Caco-2 (cell line): ENCODE results near the gene KLHL30. TPM values are rescaled to one million over a fixed set of nuclear protein-coding genes. Genes with fewer than 3 reads are reported as not detected.

Experiments used
- BruUV-seq: library from RNA; stranded (reverse); fragments of 400-500 nt; replicated peaks from 2 replicates; lab custom pipeline; 2021; lab: Mats Ljungman, UMichigan
- CTCF ChIA-PET: fragments of 300-600 bp; sonication (Branson Sonifier 250); formaldehyde crosslinking; loops from one replicate; lab custom pipeline; 2022; ENCODE audit warnings: antibody characterized with exemption; lab: Charles Lee
- POLR2A ChIA-PET: fragments of 300-600 bp; sonication (Branson Sonifier 250); formaldehyde crosslinking; loops from one replicate; lab custom pipeline; 2022; ENCODE audit warnings: antibody characterized with exemption; lab: Charles Lee
- DNase-seq, 2 experiments: peaks; one replicate each; pipeline versions ENCODE4 v3.0.0 to v3.0.0-alpha.2; 2020 to 2022
- H3K27me3 ChIP-seq: replicated peaks from 2 replicates; pipeline ENCODE4 v1.6.0; 2011; ENCODE audit warnings: low read length; ENCODE audit not compliant: control insufficient read depth, insufficient read depth
- H3K36me3 ChIP-seq: 2 replicates; pipeline ENCODE4 v1.5.1; 2011; ENCODE audit warnings: low read length; ENCODE audit not compliant: control insufficient read depth, insufficient read depth
- H3K4me1 ChIP-seq: fragments of 250-450 bp; sonication (Bioruptor Pico); 2 replicates; pipeline ENCODE4 v1.5.1; 2020; ENCODE audit warnings: mild to moderate bottlenecking
- H3K4me3 ChIP-seq: 2 replicates; pipeline ENCODE4 v1.5.1; 2011; ENCODE audit warnings: low read depth, mild to moderate bottlenecking, control low read depth, low read length
- H3K9me3 ChIP-seq: fragments of 250-450 bp; sonication (Bioruptor Pico); 2 replicates; pipeline ENCODE4 v1.5.1; 2020; ENCODE audit warnings: mild to moderate bottlenecking, moderate library complexity
- H3K27ac Mint-ChIP-seq: one replicate; pipeline ENCODE4 v1.8.0; 2022; ENCODE audit warnings: mixed read lengths; ENCODE audit not compliant: unreplicated experiment
- H3K27me3 Mint-ChIP-seq: one replicate; pipeline ENCODE4 v1.8.0; 2022; ENCODE audit warnings: mixed read lengths; ENCODE audit not compliant: insufficient read depth, unreplicated experiment
- H3K36me3 Mint-ChIP-seq: one replicate; pipeline ENCODE4 v1.8.0; 2022; ENCODE audit warnings: mild to moderate bottlenecking, mixed read lengths; ENCODE audit not compliant: insufficient read depth, unreplicated experiment
- H3K4me1 Mint-ChIP-seq: one replicate; pipeline ENCODE4 v1.8.0; 2022; ENCODE audit warnings: low read depth, mixed read lengths; ENCODE audit not compliant: unreplicated experiment
- H3K4me3 Mint-ChIP-seq: one replicate; pipeline ENCODE4 v1.8.0; 2022; ENCODE audit warnings: mild to moderate bottlenecking, moderate library complexity, mixed read lengths; ENCODE audit not compliant: unreplicated experiment
- H3K9me3 Mint-ChIP-seq: one replicate; pipeline ENCODE4 v1.8.0; 2022; ENCODE audit warnings: mixed read lengths; ENCODE audit not compliant: unreplicated experiment
- CTCF ChIP-seq, 2 experiments: fragments of 200-600 bp in 1 of 2; IDR thresholded peaks; 1 replicate in 1 of 2; 2 replicates in 1 of 2; pipeline versions ENCODE4 v1.5.1 to v1.8.0; 2011 to 2022; ENCODE audit warnings: antibody characterized with exemption in 1 of 2, control low read depth in 1 of 2, inconsistent platforms in 1 of 2, low read depth in 1 of 2, low read length in 1 of 2, mild to moderate bottlenecking in 1 of 2, moderate library complexity in 1 of 2; ENCODE audit not compliant: insufficient read depth in 1 of 2, severe bottlenecking in 1 of 2, unreplicated experiment in 1 of 2
- intact Hi-C: fragments of 100-400 bp; cut with micrococcal nuclease; formaldehyde crosslinking; loops from one replicate; pipeline ENCODE4 v1.10.0; 2022; ENCODE audit not compliant: unreplicated experiment
- total RNA-seq: library from RNA; stranded (reverse); gene quantifications from 2 replicates; pipeline ENCODE4 v1.2.3, GENCODE V29; 2022

The KLHL30 gene
- total RNA-seq, 1 experiment from 2014 or later: 0.36 TPM

GRCh38 chr2:238097201-238097987, 41.1 kb upstream of the KLHL30 start:
- POLR2A ChIA-PET: no interaction called here

GRCh38 chr2:238097988-238098871, 40.2 kb upstream of the KLHL30 start:
- TF ChIP-seq CTCF (IDR thresholded peaks at IDR 0.05; ENCODE audit: insufficient read depth in 1 of 2, low read depth in 1 of 2, low read length in 1 of 2, severe bottlenecking in 1 of 2, unreplicated experiment in 1 of 2): no peak
- no TSS peak for BruUV-seq
- Histone ChIP-seq H3K27me3 (no peaks in the 10 kb centered on the region), H3K36me3 (no peaks in the 10 kb centered on the region), H3K4me1 (no peaks in the 10 kb centered on the region), H3K4me3 (no peak overlapping the region), H3K9me3 (no peaks in the 10 kb centered on the region)
- DNase-seq: no peak
- intact Hi-C loops: no loop called here
- ChIA-PET CTCF (no interaction called here), POLR2A (no interaction called here)
- Mint-ChIP-seq H3K27ac (no peak overlapping the region), H3K4me3 (no peak overlapping the region), H3K36me3 (peaks cover 9% of the 10 kb centered on the region), H3K9me3 (no peaks in the 10 kb centered on the region), H3K4me1 (no peaks in the 10 kb centered on the region), H3K27me3 (no peaks in the 10 kb centered on the region)

More at GRCh38 chr2:238097201-238097987, 41.1 kb upstream of the KLHL30 start:
- Histone ChIP-seq H3K36me3 (no peaks in the 10 kb centered on the region), H3K4me1 (no peaks in the 10 kb centered on the region), H3K9me3 (no peaks in the 10 kb centered on the region), H3K4me3 (no peak overlapping the region), H3K27me3 (no peaks in the 10 kb centered on the region)
- no peak for DNase-seq
- no peak overlapping the region for H3K4me3 Mint-ChIP-seq
- no peaks in the 10 kb centered on the region for H3K9me3 Mint-ChIP-seq
- H3K27ac Mint-ChIP-seq: no peak overlapping the region
- H3K27me3 Mint-ChIP-seq: no peaks in the 10 kb centered on the region
- no peak for TF ChIP-seq CTCF (IDR thresholded peaks at IDR 0.05; ENCODE audit: insufficient read depth in 1 of 2, low read depth in 1 of 2, low read length in 1 of 2, severe bottlenecking in 1 of 2, unreplicated experiment in 1 of 2)
- peaks cover 17% of the 10 kb centered on the region for H3K36me3 Mint-ChIP-seq
- no TSS peak for BruUV-seq
- intact Hi-C loops: no loop called here
- CTCF ChIA-PET: no interaction called here
- H3K4me1 Mint-ChIP-seq: no peaks in the 10 kb centered on the region

- intact Hi-C loops: no loop called here
- ChIA-PET POLR2A (no interaction called here), CTCF (no interaction called here)
- Histone ChIP-seq H3K4me1 (no peaks in the 10 kb centered on the region), H3K4me3 (no peak overlapping the region), H3K27me3 (no peaks in the 10 kb centered on the region), H3K9me3 (no peaks in the 10 kb centered on the region), H3K36me3 (no peaks in the 10 kb centered on the region)
- BruUV-seq: no TSS peak
- Mint-ChIP-seq H3K27ac (no peak overlapping the region), H3K4me1 (no peaks in the 10 kb centered on the region), H3K36me3 (peaks cover 6% of the 10 kb centered on the region), H3K4me3 (no peak overlapping the region), H3K9me3 (no peaks in the 10 kb centered on the region), H3K27me3 (no peaks in the 10 kb centered on the region)
- no peak for DNase-seq
- TF ChIP-seq CTCF (IDR thresholded peaks at IDR 0.05; ENCODE audit: insufficient read depth in 1 of 2, low read depth in 1 of 2, low read length in 1 of 2, severe bottlenecking in 1 of 2, unreplicated experiment in 1 of 2): no peak
Measured at GRCh38 chr2:238098901-238099713, 39.4 kb upstream of the KLHL30 start.
